GM18508 (cell line): Measurements from ENCODE around the gene TLE2.
"Not testable (repeated sequence)": the region's sequence is repeated elsewhere in the genome, so short reads cannot be mapped to it uniquely, and the experiment has no call there.

Experiments
- ATAC-seq: cut with Tn5 transposase; IDR thresholded peaks from one replicate; pipeline ENCODE4 v1.9.1; 2021; ENCODE audit warnings: moderate number of reproducible peaks; ENCODE audit not compliant: insufficient read depth, unreplicated experiment

The TLE2 gene

DNA sequence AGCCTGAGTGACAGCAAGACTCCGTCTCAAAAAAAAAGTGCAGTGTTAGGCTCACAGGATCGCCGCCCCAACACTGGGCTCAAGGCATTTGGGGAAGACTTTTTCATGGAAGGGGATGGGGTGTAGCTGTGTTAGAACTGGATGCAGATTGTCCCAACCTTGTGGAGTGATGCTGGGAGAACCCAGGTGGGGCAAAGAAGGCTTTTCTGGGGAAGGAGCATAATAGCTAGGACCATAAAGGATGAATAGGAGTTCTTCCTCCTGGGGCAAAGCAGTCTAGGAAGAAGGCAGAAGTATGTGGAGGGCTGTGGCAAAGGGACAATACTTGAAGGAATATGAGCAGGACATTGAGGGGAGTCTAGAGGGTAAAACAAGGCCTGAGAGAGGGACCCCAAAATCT lies 40.5 kb downstream of the TLE2 start:
- ATAC-seq: no peak

DNA sequence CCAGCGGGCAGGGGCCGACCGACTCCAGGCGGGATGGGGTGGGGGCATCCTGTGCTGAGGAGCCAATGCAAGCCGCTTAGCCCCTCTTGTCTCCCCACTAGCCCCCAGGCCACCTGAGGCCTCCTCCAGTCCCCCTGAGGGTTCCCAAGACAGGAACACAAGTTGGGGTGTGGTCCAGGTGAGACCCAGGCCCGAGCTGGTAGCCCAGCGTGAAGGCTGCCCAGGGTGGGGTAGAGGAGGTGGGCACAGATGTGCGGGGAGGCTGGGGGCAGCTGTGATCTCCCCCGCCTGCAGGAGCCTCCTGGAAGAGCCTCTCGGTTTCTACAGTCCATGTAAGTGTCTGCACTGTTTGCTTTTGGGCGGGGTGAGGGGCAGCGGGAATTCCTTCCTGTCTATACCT lies 41.3 kb downstream of the TLE2 start:
- ATAC-seq: no peak

DNA sequence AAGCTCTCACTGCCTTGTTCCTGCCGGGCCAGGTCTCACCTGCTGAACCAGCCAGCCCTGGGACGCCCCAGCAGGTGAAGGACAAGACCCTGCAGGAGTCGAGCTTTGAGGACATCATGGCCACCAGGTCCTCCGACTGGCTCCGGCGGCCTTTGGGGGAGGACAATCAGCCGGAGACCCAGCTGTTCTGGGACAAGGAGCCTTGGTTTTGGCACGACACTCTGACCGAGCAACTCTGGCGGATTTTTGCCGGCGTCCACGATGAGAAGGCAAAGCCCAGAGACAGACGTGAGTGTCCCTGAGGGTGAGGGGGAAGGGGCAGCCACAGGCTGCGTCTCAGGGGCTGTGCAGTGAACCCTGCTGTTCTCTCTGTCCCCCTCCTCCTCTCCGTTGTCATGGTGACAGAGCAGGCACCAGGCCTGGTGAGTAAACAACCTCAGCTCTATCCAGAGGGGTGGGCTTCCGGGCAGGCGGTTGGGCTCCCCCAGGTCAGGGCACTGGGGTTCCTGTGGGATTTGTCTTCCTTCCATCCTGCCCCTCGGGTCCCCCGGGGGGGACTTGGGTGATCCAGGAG lies 42.0 kb downstream of the TLE2 start:
- ATAC-seq: no peak

DNA sequence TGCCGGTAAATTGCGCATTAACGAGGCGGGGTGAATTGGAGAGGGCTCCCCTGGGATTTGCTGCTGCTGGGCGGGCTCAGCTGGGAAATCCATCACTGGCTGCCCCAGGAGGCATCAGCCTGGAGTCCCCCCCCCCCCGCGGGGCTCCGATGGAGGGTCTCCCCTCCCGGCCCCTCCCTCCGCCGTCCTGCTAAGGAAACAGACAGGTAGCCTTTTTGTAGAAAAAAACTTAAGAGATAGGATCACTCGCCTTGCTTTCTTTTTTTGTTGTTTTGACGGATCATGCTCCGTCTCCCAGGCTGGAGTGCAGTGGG lies 44.9 kb downstream of the TLE2 start:
- ATAC-seq: no peak

DNA sequence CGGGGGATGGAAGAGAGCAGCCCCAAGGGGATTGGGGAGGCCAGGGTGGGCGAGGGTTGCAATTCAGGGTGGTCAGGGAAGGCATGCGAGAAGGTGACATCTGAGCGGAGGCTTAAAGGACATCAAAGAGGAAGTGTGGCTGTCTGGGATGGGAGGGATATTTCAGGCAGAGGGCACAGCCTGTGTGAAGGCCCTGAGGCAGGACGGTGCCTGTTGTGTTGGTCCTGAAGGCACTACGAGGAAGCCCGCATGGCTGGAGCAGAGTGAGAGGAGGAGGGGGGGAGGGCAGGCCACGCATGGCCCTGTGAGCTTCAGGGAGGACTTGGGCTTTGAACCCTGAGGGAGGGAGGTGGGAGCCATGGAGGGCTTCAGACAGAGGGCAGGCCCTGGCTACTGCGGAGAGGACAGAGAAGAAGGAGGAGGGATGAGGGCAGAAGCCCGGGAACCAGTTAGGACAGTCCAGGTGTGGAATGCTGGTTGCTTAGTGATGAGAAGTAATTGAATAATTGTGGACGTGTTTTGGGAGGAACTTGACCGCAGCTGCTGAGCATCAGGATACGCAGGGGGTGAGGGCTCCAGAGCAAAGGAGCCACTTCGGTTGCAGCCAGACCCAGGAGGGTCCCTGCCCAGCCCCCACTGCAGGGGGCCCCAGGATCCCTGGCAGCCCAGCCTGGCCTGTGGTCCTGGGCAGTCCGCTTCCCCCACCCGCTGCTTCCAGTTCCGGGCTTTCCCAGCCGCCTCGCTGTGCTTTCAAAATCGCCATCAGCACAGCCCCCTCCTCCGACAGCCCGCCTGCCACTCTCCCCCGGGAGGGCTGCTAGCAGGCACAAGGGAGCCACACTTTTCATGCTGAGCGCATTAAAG lies 45.5 kb downstream of the TLE2 start:
- ATAC-seq: no peak

DNA sequence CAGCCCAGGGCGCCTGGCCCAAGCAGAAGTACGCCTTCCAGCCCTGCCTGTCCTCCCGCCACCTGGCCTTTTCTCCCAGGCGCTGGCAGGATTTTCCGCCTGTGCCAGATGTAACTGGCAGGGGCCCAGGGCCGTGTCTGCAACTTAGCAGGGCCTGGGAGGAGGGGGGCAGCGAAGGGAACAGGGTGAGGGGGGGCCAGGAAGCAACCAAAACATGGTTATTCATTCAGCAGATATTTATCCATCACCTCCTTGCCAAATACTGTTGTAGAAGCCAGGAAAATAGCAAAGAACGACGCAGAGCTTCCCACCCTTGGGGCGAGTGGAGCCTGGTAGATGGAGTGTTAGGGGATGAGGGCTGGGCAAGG lies 46.1 kb downstream of the TLE2 start:
- no peak for ATAC-seq

DNA sequence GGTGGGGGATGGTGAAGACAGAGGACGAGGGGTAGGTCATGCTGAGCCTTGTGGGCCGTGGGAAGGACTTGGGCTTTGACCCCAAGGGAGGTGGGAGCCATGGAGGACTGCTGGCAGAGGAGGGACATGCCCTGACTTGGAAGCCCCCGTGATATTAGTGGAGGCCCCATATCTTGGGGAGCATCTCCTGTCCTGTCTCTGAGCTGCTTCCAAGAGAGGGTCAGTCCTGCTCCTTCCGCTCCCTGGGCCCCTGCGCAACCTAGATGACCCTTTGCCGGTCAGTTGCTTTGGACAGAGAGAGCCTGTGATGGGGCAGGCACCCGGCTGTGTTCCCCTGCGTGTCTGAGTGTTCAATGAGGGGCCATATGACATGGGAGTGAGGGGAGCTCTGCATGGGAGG lies 46.5 kb downstream of the TLE2 start:
- no peak for ATAC-seq

DNA sequence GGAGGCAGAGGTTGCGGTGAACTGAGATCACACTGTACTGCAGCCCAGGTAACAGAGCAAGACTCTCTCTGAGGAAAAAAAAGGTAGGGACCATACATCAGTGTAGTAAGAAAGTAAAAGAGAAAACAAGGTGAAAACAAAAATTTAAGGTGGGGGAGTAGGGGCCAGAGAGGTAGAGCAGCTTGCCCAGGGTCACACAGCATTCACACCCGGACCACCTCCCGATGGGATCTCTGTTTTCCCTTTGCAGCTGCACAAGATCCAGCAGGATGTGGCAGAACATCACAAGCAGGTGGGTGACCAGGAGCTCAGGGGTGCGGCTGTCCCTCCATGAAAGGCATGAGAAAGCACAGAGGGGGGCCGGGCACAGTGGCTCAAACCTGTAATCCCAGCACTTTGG lies 47.2 kb downstream of the TLE2 start:
- ATAC-seq: no peak

DNA sequence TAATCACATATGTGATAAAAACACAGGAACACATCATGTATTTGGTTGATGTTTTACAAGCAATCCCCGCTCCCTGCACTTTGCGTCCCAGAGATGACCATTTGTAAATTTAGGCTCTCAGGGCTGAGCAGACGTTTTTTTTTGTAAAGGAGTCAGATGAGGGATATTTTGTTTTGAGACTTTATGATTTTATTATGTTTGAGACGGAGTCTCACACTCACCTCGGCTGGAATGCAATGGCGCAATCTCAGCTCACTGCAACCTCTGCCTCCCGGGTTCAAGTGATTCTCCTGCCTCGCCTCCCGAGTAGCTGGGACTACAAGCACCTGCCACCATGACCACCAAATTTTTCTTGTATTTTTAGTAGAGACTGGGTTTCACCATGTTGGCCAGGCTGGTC lies 50.3 kb downstream of the TLE2 start:
- no peak for ATAC-seq

DNA sequence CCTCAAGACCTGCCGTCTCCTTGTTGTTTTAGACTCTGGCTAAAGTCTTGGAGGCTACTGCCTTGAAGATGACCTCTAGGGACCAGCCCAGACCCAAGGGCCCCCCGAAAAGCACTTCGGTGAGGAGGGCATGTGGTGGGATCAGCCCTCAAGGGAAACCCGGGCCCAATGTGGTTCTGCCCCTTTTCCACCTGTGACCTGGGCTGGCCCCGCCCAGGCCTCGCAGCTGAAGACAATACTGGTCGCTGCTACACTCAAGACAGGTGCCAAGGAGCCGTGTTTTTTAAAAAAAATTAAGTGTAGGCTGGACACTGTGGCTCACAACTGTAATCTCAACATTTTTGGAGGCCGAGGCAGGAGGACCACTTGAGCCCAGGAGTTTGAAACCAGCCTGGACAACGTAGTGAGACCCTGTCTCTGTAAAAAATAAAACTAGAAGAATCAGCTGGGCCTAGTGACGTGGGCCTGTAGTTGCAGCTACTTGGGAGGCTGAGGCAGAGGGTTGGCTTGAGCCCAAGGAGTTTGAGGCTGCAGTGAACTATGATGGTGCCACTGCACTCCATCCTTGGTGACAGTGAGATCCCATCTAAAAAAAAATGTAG lies 50.8 kb downstream of the TLE2 start:
- no peak for ATAC-seq

DNA sequence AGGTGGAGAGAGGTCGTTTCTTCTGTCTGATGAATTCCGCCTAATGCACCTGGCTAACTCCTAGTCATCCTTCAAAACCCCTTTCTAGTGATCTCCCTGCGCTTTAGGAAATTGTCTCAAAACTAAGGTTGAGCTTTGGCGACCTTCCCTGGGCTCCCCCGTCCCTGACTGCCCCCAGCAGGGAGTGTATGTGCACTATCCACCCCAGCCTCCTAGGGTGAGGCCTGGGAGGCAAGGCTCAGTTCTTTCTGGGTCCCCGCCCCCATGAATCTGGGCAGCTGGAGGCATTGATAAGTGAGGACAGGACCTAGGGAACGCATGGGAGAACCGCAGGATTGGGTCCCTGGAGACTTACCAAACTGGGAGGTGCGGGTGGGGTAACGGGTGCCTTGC lies 51.3 kb downstream of the TLE2 start:
- no peak for ATAC-seq

DNA sequence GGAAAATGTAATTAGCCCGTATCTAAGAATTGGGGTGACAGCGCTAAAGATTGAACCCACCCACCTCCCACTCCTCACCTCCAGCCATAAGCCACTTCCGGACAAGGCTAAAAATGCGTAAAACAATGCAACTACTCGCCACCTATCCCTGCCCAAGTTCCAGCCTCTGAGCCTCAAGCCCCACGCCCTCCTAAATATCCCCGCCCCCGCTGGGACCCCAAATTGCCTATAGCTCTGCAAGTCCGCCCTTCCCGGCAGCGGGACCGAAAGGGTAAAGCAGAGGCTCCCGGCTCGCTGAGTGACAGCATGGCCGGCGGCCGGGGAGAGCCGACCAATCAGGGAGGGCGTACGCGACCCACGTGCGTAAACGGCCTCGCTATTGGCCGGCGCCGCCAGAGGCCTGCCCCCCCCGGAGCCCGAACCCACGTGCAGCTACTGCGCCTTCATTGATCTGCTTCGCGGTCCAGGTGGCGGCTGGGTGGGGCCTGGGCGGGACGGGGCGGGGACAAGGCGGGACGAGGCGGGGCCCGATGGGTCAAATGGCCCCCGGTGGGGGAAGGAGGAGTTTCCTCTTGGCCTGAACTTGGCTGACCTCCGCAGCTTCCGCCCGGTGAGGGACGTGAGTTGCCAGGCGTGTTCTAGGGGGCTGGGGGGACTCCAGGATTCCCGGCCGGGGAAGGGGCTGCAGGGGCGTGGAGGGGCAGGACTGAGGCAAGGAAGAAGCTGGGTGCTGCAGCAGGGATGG lies 51.9 kb downstream of the TLE2 start, which contains the start of gene TLE6:
Gene TLE6 (plus strand): TSS at position 564 of the 745 bp plus-strand sequence. CDS start 670 bp downstream, outside the sequence.
- peak; percentile 55 for ATAC-seq

DNA sequence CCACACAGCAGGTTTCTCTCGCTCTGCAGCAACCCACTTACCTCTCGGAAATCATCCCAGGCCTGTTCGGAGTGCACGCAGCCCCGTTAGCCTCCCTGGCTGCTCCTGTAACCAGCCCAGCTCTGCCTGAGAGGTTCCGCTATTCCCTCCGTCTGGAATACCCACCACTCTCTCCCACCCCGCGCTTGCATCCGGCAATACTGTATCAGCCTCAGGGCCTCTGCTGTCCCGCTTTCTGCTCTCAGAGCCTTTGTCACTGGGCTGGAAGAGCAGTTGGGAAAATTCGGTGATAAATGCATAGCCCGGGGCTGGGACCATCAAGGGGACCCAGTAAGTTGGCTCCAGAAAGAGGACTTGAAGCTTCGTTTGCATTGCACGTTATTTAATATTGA lies 52.5 kb downstream of the TLE2 start:
- ATAC-seq: no peak

DNA sequence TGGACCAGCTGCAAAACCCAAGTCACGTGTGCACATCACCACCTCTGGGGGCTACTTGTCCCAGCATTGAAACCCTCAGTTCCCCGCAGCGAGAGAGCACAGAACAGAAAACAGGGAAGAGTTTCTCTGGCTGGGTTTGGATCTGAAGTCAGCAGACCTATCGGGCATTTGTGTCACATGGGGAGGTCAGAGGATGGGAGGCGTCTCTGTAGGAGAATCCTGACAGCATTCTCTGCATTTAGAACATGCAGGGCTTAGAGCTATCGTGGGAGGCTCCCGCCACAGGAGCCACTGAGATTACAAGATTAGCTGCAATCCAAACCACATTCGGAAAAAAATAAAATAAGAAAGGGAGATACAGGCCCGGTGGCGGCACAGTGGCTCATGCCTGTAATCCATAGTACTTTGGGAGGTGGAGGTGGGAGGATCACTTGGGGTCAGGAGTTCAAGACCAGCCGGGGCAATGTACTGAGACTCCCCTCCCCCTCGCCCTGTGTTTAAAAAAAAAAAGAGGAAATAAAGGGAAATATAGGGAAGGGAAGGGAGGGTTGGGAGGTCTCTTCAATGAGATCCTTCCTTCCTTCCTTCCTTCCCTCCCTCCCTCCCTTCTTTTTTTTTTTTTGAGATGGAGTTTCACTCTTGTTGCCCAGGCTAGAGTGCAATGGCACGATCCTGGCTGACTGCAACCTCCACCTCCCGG lies 54.6 kb downstream of the TLE2 start:
- ATAC-seq: no peak

DNA sequence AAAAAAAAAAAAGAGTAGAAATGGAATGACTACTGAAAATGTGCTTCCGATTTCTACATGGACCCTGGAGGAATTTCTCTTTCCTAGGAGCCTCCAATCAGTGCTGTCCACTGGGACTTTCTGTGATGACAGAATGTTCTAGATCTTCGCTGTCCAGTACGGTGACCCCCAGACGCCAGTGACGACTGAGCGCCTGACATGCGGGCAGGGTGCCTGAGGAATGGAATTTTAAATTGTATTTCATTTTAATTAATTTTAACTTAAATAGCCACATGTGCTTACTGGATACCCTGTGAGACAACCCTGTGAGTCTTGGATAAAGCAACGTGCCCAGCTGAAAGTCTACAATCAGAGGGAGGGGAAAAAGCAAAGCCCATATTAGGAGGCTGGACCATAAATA lies 55.9 kb downstream of the TLE2 start:
- no peak for ATAC-seq

DNA sequence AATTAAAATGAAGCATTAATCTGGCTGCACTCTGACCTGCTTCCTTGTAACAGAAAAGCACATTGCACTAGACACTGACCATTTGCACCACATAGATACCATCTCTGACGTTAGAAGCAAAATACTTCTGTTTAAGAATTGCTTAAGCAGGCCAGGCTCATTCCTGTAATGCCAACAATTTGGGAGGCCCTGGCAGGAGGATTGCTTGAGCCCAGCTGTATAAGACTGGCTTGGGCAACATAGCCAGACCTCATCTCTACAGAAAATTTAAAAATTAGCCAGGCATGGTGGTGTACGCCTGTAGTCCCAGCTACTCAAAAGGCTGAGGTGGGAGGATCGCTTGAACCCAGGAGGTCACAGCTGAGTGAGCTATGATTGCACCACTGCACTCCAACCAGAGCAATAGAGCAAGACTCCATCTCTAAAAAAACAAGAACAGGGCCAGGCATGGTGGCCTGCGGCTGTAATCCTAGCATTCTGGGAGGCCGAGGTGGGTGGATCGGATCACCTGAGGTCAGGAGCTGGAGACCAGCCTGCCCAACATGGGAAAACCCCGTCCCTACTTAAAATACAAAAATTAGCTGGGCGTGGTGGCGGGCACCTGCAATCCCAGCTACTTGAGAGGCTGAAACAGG lies 58.8 kb downstream of the TLE2 start:
- ATAC-seq: no peak

DNA sequence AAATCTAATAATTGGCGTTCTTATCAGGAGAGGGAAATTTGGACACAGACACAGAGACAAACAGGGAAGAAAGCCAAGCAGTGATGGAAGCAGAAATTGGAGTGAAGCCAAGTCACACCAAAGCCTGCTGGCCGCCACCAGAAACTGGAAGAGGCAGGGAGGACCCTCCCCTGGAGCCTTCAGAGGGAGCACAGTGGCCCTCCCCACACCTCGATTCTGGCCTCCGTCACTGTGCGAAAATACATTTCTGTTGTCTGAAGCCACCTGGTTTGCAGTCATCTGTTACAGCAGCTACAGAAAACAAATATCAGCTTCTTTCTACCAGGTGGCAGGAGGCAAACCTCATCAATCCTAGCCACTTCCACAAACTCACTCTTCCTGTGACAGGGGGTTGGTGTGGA lies 60.0 kb downstream of the TLE2 start:
- no peak for ATAC-seq

DNA sequence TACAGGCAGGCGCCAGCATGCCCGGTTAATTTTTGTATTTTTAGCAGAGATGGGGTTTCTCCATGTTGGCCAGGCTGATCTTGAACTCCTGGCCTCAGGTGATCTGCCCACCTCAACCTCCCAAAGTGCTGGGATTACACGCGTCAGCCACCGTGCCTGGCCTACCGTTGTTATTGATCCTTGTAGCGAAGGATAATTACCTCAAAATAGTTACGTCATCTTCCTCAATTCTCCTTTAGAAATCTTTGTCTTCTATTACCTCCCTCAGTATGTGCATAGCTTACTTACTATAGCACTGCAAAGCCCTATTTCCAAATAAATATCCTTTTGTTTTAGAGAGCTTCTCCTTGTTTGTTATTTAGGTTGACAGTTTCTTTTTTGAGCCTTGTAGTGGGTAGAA lies 61.1 kb downstream of the TLE2 start:
- ATAC-seq: no peak

DNA sequence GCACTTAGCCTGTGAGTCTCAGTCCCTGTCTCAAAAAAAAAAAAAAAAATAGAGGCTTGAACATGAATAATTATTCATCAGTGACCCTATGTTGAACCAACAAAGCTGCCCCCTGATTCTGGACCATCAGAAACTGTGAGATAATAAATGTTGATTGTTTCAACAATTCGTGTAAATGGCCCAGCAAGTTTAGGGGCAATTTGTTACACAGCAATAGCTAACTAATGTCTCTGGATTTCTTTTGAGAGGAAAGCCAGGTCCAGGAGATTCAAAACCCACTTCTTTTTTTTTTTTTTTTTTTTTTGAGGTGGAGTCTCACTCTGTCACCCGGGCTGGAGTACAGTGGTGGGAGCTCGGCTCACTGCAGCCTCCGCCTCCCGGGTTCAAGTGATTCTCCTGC lies 64.2 kb downstream of the TLE2 start:
- no peak for ATAC-seq

DNA sequence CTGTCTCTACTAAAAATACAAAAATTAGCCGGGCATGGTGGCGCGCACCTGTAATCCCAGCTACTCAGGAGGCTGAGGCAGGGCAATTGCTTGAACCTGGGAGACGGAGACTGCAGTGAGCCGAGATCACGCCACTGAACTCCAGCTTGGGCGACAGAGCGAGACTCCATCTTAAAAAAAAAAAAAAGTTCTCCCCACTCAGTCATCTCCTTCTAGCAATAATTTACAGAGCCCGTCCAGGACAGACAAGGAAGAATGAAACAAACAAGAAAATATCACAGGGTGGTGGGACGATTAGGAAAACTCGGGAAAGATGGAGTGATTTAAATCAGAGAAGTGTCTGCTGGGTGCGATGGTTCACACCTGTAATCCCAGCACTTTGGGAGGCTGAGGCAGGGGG lies 65.4 kb downstream of the TLE2 start:
- ATAC-seq: not testable (repeated sequence)
